Caco-2 (cell line): ENCODE data around the gene PCED1B. TPM values are rescaled to one million over a fixed set of nuclear protein-coding genes. Genes with fewer than 3 reads are reported as not detected.

Experiments used
- BruUV-seq: library from RNA; stranded (reverse); fragments of 400-500 nt; replicated peaks from 2 replicates; lab custom pipeline; 2021; lab: Mats Ljungman, UMichigan
- CTCF ChIA-PET: fragments of 300-600 bp; sonication (Branson Sonifier 250); formaldehyde crosslinking; loops from one replicate; lab custom pipeline; 2022; ENCODE audit warnings: antibody characterized with exemption; lab: Charles Lee
- POLR2A ChIA-PET: fragments of 300-600 bp; sonication (Branson Sonifier 250); formaldehyde crosslinking; loops from one replicate; lab custom pipeline; 2022; ENCODE audit warnings: antibody characterized with exemption; lab: Charles Lee
- DNase-seq, 2 experiments: peaks; one replicate each; pipeline versions ENCODE4 v3.0.0 to v3.0.0-alpha.2; 2020 to 2022
- H3K27me3 ChIP-seq: replicated peaks from 2 replicates; pipeline ENCODE4 v1.6.0; 2011; ENCODE audit warnings: low read length; ENCODE audit not compliant: control insufficient read depth, insufficient read depth
- H3K36me3 ChIP-seq: 2 replicates; pipeline ENCODE4 v1.5.1; 2011; ENCODE audit warnings: low read length; ENCODE audit not compliant: control insufficient read depth, insufficient read depth
- H3K4me1 ChIP-seq: fragments of 250-450 bp; sonication (Bioruptor Pico); 2 replicates; pipeline ENCODE4 v1.5.1; 2020; ENCODE audit warnings: mild to moderate bottlenecking
- H3K4me3 ChIP-seq: 2 replicates; pipeline ENCODE4 v1.5.1; 2011; ENCODE audit warnings: low read depth, mild to moderate bottlenecking, control low read depth, low read length
- H3K9me3 ChIP-seq: fragments of 250-450 bp; sonication (Bioruptor Pico); 2 replicates; pipeline ENCODE4 v1.5.1; 2020; ENCODE audit warnings: mild to moderate bottlenecking, moderate library complexity
- H3K27ac Mint-ChIP-seq: one replicate; pipeline ENCODE4 v1.8.0; 2022; ENCODE audit warnings: mixed read lengths; ENCODE audit not compliant: unreplicated experiment
- H3K27me3 Mint-ChIP-seq: one replicate; pipeline ENCODE4 v1.8.0; 2022; ENCODE audit warnings: mixed read lengths; ENCODE audit not compliant: insufficient read depth, unreplicated experiment
- H3K36me3 Mint-ChIP-seq: one replicate; pipeline ENCODE4 v1.8.0; 2022; ENCODE audit warnings: mild to moderate bottlenecking, mixed read lengths; ENCODE audit not compliant: insufficient read depth, unreplicated experiment
- H3K4me1 Mint-ChIP-seq: one replicate; pipeline ENCODE4 v1.8.0; 2022; ENCODE audit warnings: low read depth, mixed read lengths; ENCODE audit not compliant: unreplicated experiment
- H3K4me3 Mint-ChIP-seq: one replicate; pipeline ENCODE4 v1.8.0; 2022; ENCODE audit warnings: mild to moderate bottlenecking, moderate library complexity, mixed read lengths; ENCODE audit not compliant: unreplicated experiment
- H3K9me3 Mint-ChIP-seq: one replicate; pipeline ENCODE4 v1.8.0; 2022; ENCODE audit warnings: mixed read lengths; ENCODE audit not compliant: unreplicated experiment
- CTCF ChIP-seq, 2 experiments: fragments of 200-600 bp in 1 of 2; IDR thresholded peaks; 1 replicate in 1 of 2; 2 replicates in 1 of 2; pipeline versions ENCODE4 v1.5.1 to v1.8.0; 2011 to 2022; ENCODE audit warnings: antibody characterized with exemption in 1 of 2, control low read depth in 1 of 2, inconsistent platforms in 1 of 2, low read depth in 1 of 2, low read length in 1 of 2, mild to moderate bottlenecking in 1 of 2, moderate library complexity in 1 of 2; ENCODE audit not compliant: insufficient read depth in 1 of 2, severe bottlenecking in 1 of 2, unreplicated experiment in 1 of 2
- intact Hi-C: fragments of 100-400 bp; cut with micrococcal nuclease; formaldehyde crosslinking; loops from one replicate; pipeline ENCODE4 v1.10.0; 2022; ENCODE audit not compliant: unreplicated experiment
- total RNA-seq: library from RNA; stranded (reverse); gene quantifications from 2 replicates; pipeline ENCODE4 v1.2.3, GENCODE V29; 2022

PCED1B gene
- total RNA-seq, 1 experiment from 2014 or later = 7.0 TPM

GRCh38 chr12:47107926-47108325 lies 28.5 kb downstream of the PCED1B start:
- CTCF ChIA-PET = no interaction called here
- POLR2A ChIA-PET = no interaction called here
- Mint-ChIP-seq H3K27ac (no peak overlapping the region), H3K27me3 (no peaks in the 10 kb centered on the region), H3K4me1 (no peaks in the 10 kb centered on the region), H3K36me3 (no peaks in the 10 kb centered on the region), H3K9me3 (no peaks in the 10 kb centered on the region), H3K4me3 (no peak overlapping the region)
- no peak for TF ChIP-seq CTCF (IDR thresholded peaks at IDR 0.05; ENCODE audit: insufficient read depth in 1 of 2, low read depth in 1 of 2, low read length in 1 of 2, severe bottlenecking in 1 of 2, unreplicated experiment in 1 of 2)
- BruUV-seq = no TSS peak
- H3K4me3 ChIP-seq = no peak overlapping the region
- H3K9me3 ChIP-seq = no peaks in the 10 kb centered on the region
- DNase-seq = no peak
- no peaks in the 10 kb centered on the region for H3K27me3 ChIP-seq
- intact Hi-C loops = no loop called here
- no peaks in the 10 kb centered on the region for H3K4me1 ChIP-seq
- no peaks in the 10 kb centered on the region for H3K36me3 ChIP-seq

- TF ChIP-seq CTCF (IDR thresholded peaks at IDR 0.05; ENCODE audit: insufficient read depth in 1 of 2, low read depth in 1 of 2, low read length in 1 of 2, severe bottlenecking in 1 of 2, unreplicated experiment in 1 of 2) = no peak
- CTCF ChIA-PET = no interaction called here
- BruUV-seq = no TSS peak
Observed at GRCh38 chr12:47110011-47110541, 30.7 kb downstream of the PCED1B start.

GRCh38 chr12:47110718-47111391 lies 31.4 kb downstream of the PCED1B start:
- intact Hi-C loops = no loop called here
- no peaks in the 10 kb centered on the region for H3K27me3 ChIP-seq
- no peak overlapping the region for H3K4me3 ChIP-seq
- TF ChIP-seq CTCF (IDR thresholded peaks at IDR 0.05; ENCODE audit: insufficient read depth in 1 of 2, low read depth in 1 of 2, low read length in 1 of 2, severe bottlenecking in 1 of 2, unreplicated experiment in 1 of 2) = no peak
- Mint-ChIP-seq H3K36me3 (no peaks in the 10 kb centered on the region), H3K4me1 (no peaks in the 10 kb centered on the region), H3K4me3 (no peak overlapping the region), H3K27ac (no peak overlapping the region), H3K27me3 (no peaks in the 10 kb centered on the region), H3K9me3 (no peaks in the 10 kb centered on the region)
- no peaks in the 10 kb centered on the region for H3K9me3 ChIP-seq
- H3K4me1 ChIP-seq = no peaks in the 10 kb centered on the region
- POLR2A ChIA-PET = no interaction called here
- no peaks in the 10 kb centered on the region for H3K36me3 ChIP-seq
- CTCF ChIA-PET = no interaction called here
- no TSS peak for BruUV-seq
- DNase-seq = no peak

More at GRCh38 chr12:47110011-47110541, 30.7 kb downstream of the PCED1B start:
- POLR2A ChIA-PET = no interaction called here
- Histone ChIP-seq H3K36me3 (no peaks in the 10 kb centered on the region), H3K27me3 (no peaks in the 10 kb centered on the region), H3K9me3 (no peaks in the 10 kb centered on the region), H3K4me1 (no peaks in the 10 kb centered on the region), H3K4me3 (no peak overlapping the region)
- Mint-ChIP-seq H3K27ac (no peak overlapping the region), H3K9me3 (no peaks in the 10 kb centered on the region), H3K36me3 (no peaks in the 10 kb centered on the region), H3K27me3 (no peaks in the 10 kb centered on the region), H3K4me3 (no peak overlapping the region), H3K4me1 (no peaks in the 10 kb centered on the region)
- DNase-seq = no peak
- intact Hi-C loops = no loop called here
